Activated B cell treated with CpG ODN at 0.5 μM for 24 hours (primary cell): ENCODE measurements around the gene BCAS3. TPM values are rescaled to one million over a fixed set of nuclear protein-coding genes. Genes with fewer than 3 reads are reported as not detected.

Experiments
- ATAC-seq: fragments of 200-7000 bp; cut with Tn5 transposase; one replicate; pipeline ENCODE4 v1.10.0; 2021; ENCODE audit warnings: low read depth, mild to moderate bottlenecking, moderate library complexity
- CTCF ChIA-PET: fragments of 350-600 bp; sonication (Branson Sonifier 250); formaldehyde crosslinking; loops from one replicate; lab custom pipeline; 2021; ENCODE audit warnings: antibody characterized with exemption; lab: Charles Lee
- POLR2A ChIA-PET: fragments of 350-600 bp; sonication (Branson Sonifier 250); formaldehyde crosslinking; loops from one replicate; lab custom pipeline; 2021; ENCODE audit warnings: antibody characterized with exemption; lab: Charles Lee
- DNase-seq: peaks from one replicate; pipeline ENCODE4 v3.0.0; 2022
- H3K27ac Mint-ChIP-seq: one replicate; pipeline ENCODE4 v1.8.0; 2020; ENCODE audit warnings: mixed read lengths
- H3K27me3 Mint-ChIP-seq: one replicate; pipeline ENCODE4 v1.8.0; 2021; ENCODE audit warnings: mixed read lengths
- H3K36me3 Mint-ChIP-seq: one replicate; pipeline ENCODE4 v1.8.0; 2021; ENCODE audit warnings: low read depth, mixed read lengths
- H3K4me1 Mint-ChIP-seq: one replicate; pipeline ENCODE4 v1.8.0; 2021; ENCODE audit warnings: mixed read lengths
- H3K4me3 Mint-ChIP-seq: one replicate; pipeline ENCODE4 v1.8.0; 2020; ENCODE audit warnings: mild to moderate bottlenecking, mixed read lengths
- H3K9me3 Mint-ChIP-seq: one replicate; pipeline ENCODE4 v1.8.0; 2020; ENCODE audit warnings: mixed read lengths
- CTCF ChIP-seq: fragments of 200-600 bp; IDR thresholded peaks from one replicate; pipeline ENCODE4 v1.8.0; 2022; ENCODE audit warnings: antibody characterized with exemption, mild to moderate bottlenecking
- intact Hi-C: fragments of 100-400 bp; cut with micrococcal nuclease; formaldehyde crosslinking; loops from one replicate; pipeline ENCODE4 v1.15.1; 2024
- total RNA-seq: library from RNA; stranded (reverse); gene quantifications from 2 replicates; pipeline ENCODE4 v1.2.3, GENCODE V29; 2022

Gene BCAS3
- 25.8 and 37.5 TPM in 2 replicates for total RNA-seq

GRCh38 chr17:60677308-60678117 lies at the start of gene BCAS3:
TSS of gene BCAS3 (plus strand) at chr17:60677851.
- Mint-ChIP-seq H3K9me3 (peaks cover 2% of the 10 kb centered on the region), H3K36me3 (peaks cover 18% of the 10 kb centered on the region), H3K27me3 (no peaks in the 10 kb centered on the region), H3K4me1 (peaks cover 23% of the 10 kb centered on the region), H3K27ac (peak within 1 kb of the TSS; percentile 94), H3K4me3 (peak within 1 kb of the TSS; percentile 99)
- intact Hi-C loops: loop anchor here (1.0 to 5.0 kb wide), 6 partner anchors 25 to 1571 kb away; partner anchors contain the start of genes BRIP1, PPM1D and TRIM37
- no peak for TF ChIP-seq CTCF
- ATAC-seq (peak; percentile 95), DNase-seq (peak; percentile 84)
- ChIA-PET CTCF (no interaction called here), POLR2A (interaction anchor here (0.5 to 1.4 kb wide), 12 partner anchors 10 to 1186 kb away, joined by 3 to 17 read pairs (median 3); partner anchors contain the start of genes APPBP2, BRIP1, CLTC and PPM1D)

- DNase-seq: no peak
- no peaks in the 10 kb centered on the region for H3K4me1 Mint-ChIP-seq
- no peak for TF ChIP-seq CTCF
- no peak overlapping the region for H3K27ac Mint-ChIP-seq
- H3K36me3 Mint-ChIP-seq: peaks cover 29% of the 10 kb centered on the region
- ChIA-PET POLR2A (no interaction called here), CTCF (no interaction called here)
- no peaks in the 10 kb centered on the region for H3K9me3 Mint-ChIP-seq
- no peaks in the 10 kb centered on the region for H3K27me3 Mint-ChIP-seq
- H3K4me3 Mint-ChIP-seq: no peak overlapping the region
- intact Hi-C loops: no loop called here
- ATAC-seq: no peak
Observed at GRCh38 chr17:60628252-60628889, 49.3 kb upstream of the BCAS3 start.

- ATAC-seq (no peak), DNase-seq (no peak)
- intact Hi-C loops: no loop called here
- H3K4me3 Mint-ChIP-seq: no peak overlapping the region
- H3K27ac Mint-ChIP-seq: no peak overlapping the region
- no peaks in the 10 kb centered on the region for H3K27me3 Mint-ChIP-seq
- TF ChIP-seq CTCF: no peak
- ChIA-PET POLR2A (no interaction called here), CTCF (no interaction called here)
- no peaks in the 10 kb centered on the region for H3K4me1 Mint-ChIP-seq
- H3K9me3 Mint-ChIP-seq: no peaks in the 10 kb centered on the region
- H3K36me3 Mint-ChIP-seq: peaks cover 27% of the 10 kb centered on the region
Observed at GRCh38 chr17:60629120-60629519, 48.5 kb upstream of the BCAS3 start.

GRCh38 chr17:60630352-60630751 lies 47.3 kb upstream of the BCAS3 start:
- Mint-ChIP-seq H3K4me1 (no peaks in the 10 kb centered on the region), H3K27ac (no peak overlapping the region), H3K27me3 (no peaks in the 10 kb centered on the region), H3K4me3 (no peak overlapping the region), H3K36me3 (peaks cover 30% of the 10 kb centered on the region), H3K9me3 (no peaks in the 10 kb centered on the region)
- intact Hi-C loops: no loop called here
- ChIA-PET POLR2A (no interaction called here), CTCF (no interaction called here)
- DNase-seq (no peak), ATAC-seq (no peak)
- no peak for TF ChIP-seq CTCF

GRCh38 chr17:60631119-60631518 lies 46.5 kb upstream of the BCAS3 start:
- Mint-ChIP-seq H3K4me3 (no peak overlapping the region), H3K27ac (no peak overlapping the region), H3K36me3 (peaks cover 34% of the 10 kb centered on the region), H3K27me3 (no peaks in the 10 kb centered on the region), H3K9me3 (no peaks in the 10 kb centered on the region), H3K4me1 (no peaks in the 10 kb centered on the region)
- intact Hi-C loops: no loop called here
- POLR2A ChIA-PET: no interaction called here
- TF ChIP-seq CTCF: no peak
- no peak for DNase-seq
- CTCF ChIA-PET: no interaction called here
- no peak for ATAC-seq
